Endothelial cell (in vitro differentiated cells): ENCODE data around the gene KCNIP4. TPM values are rescaled to one million over a fixed set of nuclear protein-coding genes. Genes with fewer than 3 reads are reported as not detected.

ENCODE experiments used
- DNase-seq: peaks from one replicate; pipeline ENCODE4 v3.0.0; 2021; ENCODE audit warnings: low spot score
- H3K27ac Mint-ChIP-seq: one replicate; pipeline ENCODE4 v1.8.0; 2021; ENCODE audit warnings: mixed read lengths, inconsistent platforms; ENCODE audit not compliant: unreplicated experiment
- H3K27me3 Mint-ChIP-seq: one replicate; pipeline ENCODE4 v1.8.0; 2021; ENCODE audit warnings: mild to moderate bottlenecking, moderate library complexity, mixed read lengths, inconsistent platforms; ENCODE audit not compliant: unreplicated experiment
- H3K36me3 Mint-ChIP-seq: one replicate; pipeline ENCODE4 v1.8.0; 2021; ENCODE audit warnings: mild to moderate bottlenecking, low read depth, mixed read lengths, inconsistent platforms; ENCODE audit not compliant: unreplicated experiment
- H3K4me1 Mint-ChIP-seq: one replicate; pipeline ENCODE4 v1.8.0; 2021; ENCODE audit warnings: mild to moderate bottlenecking, mixed read lengths, inconsistent platforms; ENCODE audit not compliant: unreplicated experiment
- H3K4me3 Mint-ChIP-seq: one replicate; pipeline ENCODE4 v1.8.0; 2021; ENCODE audit warnings: mild to moderate bottlenecking, mixed read lengths, inconsistent platforms; ENCODE audit not compliant: unreplicated experiment
- H3K9me3 Mint-ChIP-seq: one replicate; pipeline ENCODE4 v1.8.0; 2021; ENCODE audit warnings: mixed read lengths, inconsistent platforms; ENCODE audit not compliant: unreplicated experiment
- CTCF ChIP-seq: fragments of 200-600 bp; sonication (generic); IDR thresholded peaks from one replicate; pipeline ENCODE4 v1.5.0; 2021; ENCODE audit warnings: antibody characterized with exemption; ENCODE audit not compliant: unreplicated experiment
- total RNA-seq: library from RNA; stranded (reverse); fragmentation: NEBNext Ultra II Directional; extraction: Animal tissue kit (Norgen Biotek cat#: 25700); gene quantifications from one replicate; pipeline ENCODE4 v1.2.1, GENCODE V29; 2021; ENCODE audit not compliant: unreplicated experiment

KCNIP4 gene
- total RNA-seq, 1 donor from 2014 or later, result 0.31 TPM

GRCh38 chr4:21139327-21139726 is 809.2 kb downstream of the KCNIP4 start:
- H3K27me3 Mint-ChIP-seq, result peaks cover 1% of the 10 kb centered on the region
- peaks cover 3% of the 10 kb centered on the region for H3K4me1 Mint-ChIP-seq
- DNase-seq, result no peak
- no peaks in the 10 kb centered on the region for H3K9me3 Mint-ChIP-seq
- TF ChIP-seq CTCF, result no peak
- H3K27ac Mint-ChIP-seq, result no peak overlapping the region
- no peak overlapping the region for H3K4me3 Mint-ChIP-seq
- no peaks in the 10 kb centered on the region for H3K36me3 Mint-ChIP-seq

- Mint-ChIP-seq H3K9me3 (no peaks in the 10 kb centered on the region), H3K27ac (no peak overlapping the region), H3K36me3 (no peaks in the 10 kb centered on the region), H3K4me3 (no peak overlapping the region), H3K27me3 (peaks cover 1% of the 10 kb centered on the region), H3K4me1 (peaks cover 3% of the 10 kb centered on the region)
- TF ChIP-seq CTCF, result no peak
- DNase-seq, result no peak
These were observed 812.4 kb downstream of the KCNIP4 start for GRCh38 chr4:21136051-21136630.

GRCh38 chr4:21134994-21135393 is 813.6 kb downstream of the KCNIP4 start:
- H3K4me1 Mint-ChIP-seq, result peaks cover 3% of the 10 kb centered on the region
- peak; percentile 7 for DNase-seq
- no peaks in the 10 kb centered on the region for H3K36me3 Mint-ChIP-seq
- peak; percentile 20 for TF ChIP-seq CTCF
- H3K4me3 Mint-ChIP-seq, result no peak overlapping the region
- H3K9me3 Mint-ChIP-seq, result no peaks in the 10 kb centered on the region
- H3K27me3 Mint-ChIP-seq, result peaks cover 1% of the 10 kb centered on the region
- no peak overlapping the region for H3K27ac Mint-ChIP-seq

DNA sequence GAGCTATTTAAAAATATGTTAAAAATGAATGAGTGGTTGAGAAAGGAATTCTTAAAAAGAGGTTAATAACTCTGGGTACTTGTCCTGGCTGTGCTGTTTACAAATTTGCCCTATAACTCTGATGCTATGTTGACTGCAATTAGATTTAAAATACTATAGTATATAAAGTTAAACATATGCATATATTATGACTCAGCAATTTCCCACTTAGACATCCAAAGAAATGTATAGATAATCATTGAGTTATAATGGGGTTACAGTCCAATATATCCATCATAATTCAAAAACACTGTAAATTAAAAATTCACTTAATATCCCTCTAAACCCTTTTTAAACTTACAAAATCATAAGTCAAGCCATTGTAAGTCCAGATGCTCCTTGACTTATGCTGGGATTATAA is 818.0 kb downstream of the KCNIP4 start:
- no peak overlapping the region for H3K27ac Mint-ChIP-seq

More for the DNA sequence above, 818.0 kb downstream of the KCNIP4 start:
- no peaks in the 10 kb centered on the region for H3K36me3 Mint-ChIP-seq
- TF ChIP-seq CTCF, result no peak
- no peaks in the 10 kb centered on the region for H3K4me1 Mint-ChIP-seq
- DNase-seq, result no peak
- no peaks in the 10 kb centered on the region for H3K9me3 Mint-ChIP-seq
- no peak overlapping the region for H3K4me3 Mint-ChIP-seq
- no peaks in the 10 kb centered on the region for H3K27me3 Mint-ChIP-seq
